ENCODE data around the gene MYF6. TPM values are rescaled to one million over a fixed set of nuclear protein-coding genes. Genes with fewer than 3 reads are reported as not detected.

MYF6 gene
- total RNA-seq, 3 donors from 2014 or later, result not detected

GRCh38 chr12:80721326-80721725 is 13.9 kb downstream of the MYF6 start:
- Histone ChIP-seq H3K4me3 (no peak overlapping the region), H3K36me3 (no peaks in the 10 kb centered on the region), H3K27ac (no peak overlapping the region), H3K4me1 (no peaks in the 10 kb centered on the region), H3K27me3 (peaks cover 0 to 6% of the 10 kb centered on the region in 2 donors), H3K9me3 (no peaks in the 10 kb centered on the region)
- intact Hi-C loops (cut with DNase I; ENCODE audit: low total_unique reads), result no loop called here
- TF ChIP-seq, protein P1, sequence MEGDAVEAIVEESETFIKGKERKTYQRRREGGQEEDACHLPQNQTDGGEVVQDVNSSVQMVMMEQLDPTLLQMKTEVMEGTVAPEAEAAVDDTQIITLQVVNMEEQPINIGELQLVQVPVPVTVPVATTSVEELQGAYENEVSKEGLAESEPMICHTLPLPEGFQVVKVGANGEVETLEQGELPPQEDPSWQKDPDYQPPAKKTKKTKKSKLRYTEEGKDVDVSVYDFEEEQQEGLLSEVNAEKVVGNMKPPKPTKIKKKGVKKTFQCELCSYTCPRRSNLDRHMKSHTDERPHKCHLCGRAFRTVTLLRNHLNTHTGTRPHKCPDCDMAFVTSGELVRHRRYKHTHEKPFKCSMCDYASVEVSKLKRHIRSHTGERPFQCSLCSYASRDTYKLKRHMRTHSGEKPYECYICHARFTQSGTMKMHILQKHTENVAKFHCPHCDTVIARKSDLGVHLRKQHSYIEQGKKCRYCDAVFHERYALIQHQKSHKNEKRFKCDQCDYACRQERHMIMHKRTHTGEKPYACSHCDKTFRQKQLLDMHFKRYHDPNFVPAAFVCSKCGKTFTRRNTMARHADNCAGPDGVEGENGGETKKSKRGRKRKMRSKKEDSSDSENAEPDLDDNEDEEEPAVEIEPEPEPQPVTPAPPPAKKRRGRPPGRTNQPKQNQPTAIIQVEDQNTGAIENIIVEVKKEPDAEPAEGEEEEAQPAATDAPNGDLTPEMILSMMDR (IDR thresholded peaks at IDR 0.05), result no peak
- no peak for TF ChIP-seq POLR2AphosphoS5 (IDR thresholded peaks at IDR 0.05)
- TF ChIP-seq POLR2A (IDR thresholded peaks at IDR 0.05), result no peak
- no peak for DNase-seq (ENCODE audit: low spot score in 2 of 2)

- no peak for DNase-seq (ENCODE audit: low spot score in 2 of 2)
- no peaks in the 10 kb centered on the region for H3K4me1 ChIP-seq
Measured at GRCh38 chr12:80745851-80746505, 38.5 kb downstream of the MYF6 start.

GRCh38 chr12:80747800-80748199 is 40.4 kb downstream of the MYF6 start:
- Histone ChIP-seq H3K27ac (no peak overlapping the region), H3K9me3 (no peaks in the 10 kb centered on the region), H3K4me3 (no peak overlapping the region), H3K36me3 (no peaks in the 10 kb centered on the region), H3K4me1 (no peaks in the 10 kb centered on the region), H3K27me3 (no peaks in the 10 kb centered on the region)
- DNase-seq (ENCODE audit: low spot score in 2 of 2), result no peak
- TF ChIP-seq POLR2A (IDR thresholded peaks at IDR 0.05), result no peak
- TF ChIP-seq POLR2AphosphoS5 (IDR thresholded peaks at IDR 0.05), result no peak
- TF ChIP-seq, protein P1 (IDR thresholded peaks at IDR 0.05), result no peak
- intact Hi-C loops (cut with DNase I; ENCODE audit: low total_unique reads), result no loop called here

More at GRCh38 chr12:80745851-80746505, 38.5 kb downstream of the MYF6 start:
- intact Hi-C loops (cut with DNase I; ENCODE audit: low total_unique reads), result no loop called here
- Histone ChIP-seq H3K9me3 (no peaks in the 10 kb centered on the region), H3K27ac (no peak overlapping the region), H3K36me3 (no peaks in the 10 kb centered on the region), H3K4me3 (no peak overlapping the region), H3K27me3 (no peaks in the 10 kb centered on the region)
- TF ChIP-seq, protein P1 (IDR thresholded peaks at IDR 0.05), result no peak
- no peak for TF ChIP-seq POLR2AphosphoS5 (IDR thresholded peaks at IDR 0.05)
- no peak for TF ChIP-seq POLR2A (IDR thresholded peaks at IDR 0.05)

DNA sequence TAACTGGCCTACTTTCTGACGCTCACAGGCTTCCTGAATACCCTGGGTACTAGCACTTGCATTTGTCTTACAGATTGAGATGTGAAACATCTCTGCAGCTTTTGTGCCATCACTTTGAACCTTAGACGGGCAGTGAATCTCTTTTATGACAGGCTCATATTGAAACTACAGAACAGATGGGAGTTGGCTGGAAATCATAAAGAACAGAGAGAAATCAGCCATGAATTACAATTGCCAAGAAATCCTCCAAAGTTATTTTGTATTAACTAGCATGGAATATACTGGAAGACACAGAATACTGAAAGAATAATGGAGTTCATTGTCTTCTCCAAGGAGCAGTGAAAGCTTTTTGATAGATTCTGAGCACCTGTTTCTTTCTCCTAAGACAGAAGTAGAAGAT is 42.0 kb downstream of the MYF6 start:
- no peaks in the 10 kb centered on the region for H3K36me3 ChIP-seq
- no peaks in the 10 kb centered on the region for H3K9me3 ChIP-seq
- no peaks in the 10 kb centered on the region for H3K4me1 ChIP-seq
- no peak overlapping the region for H3K27ac ChIP-seq
- TF ChIP-seq POLR2A (IDR thresholded peaks at IDR 0.05) (no peak), POLR2AphosphoS5 (IDR thresholded peaks at IDR 0.05) (no peak)
- TF ChIP-seq, protein P1 (IDR thresholded peaks at IDR 0.05), result no peak
- H3K27me3 ChIP-seq, result no peaks in the 10 kb centered on the region
- intact Hi-C loops (cut with DNase I; ENCODE audit: low total_unique reads), result no loop called here
- DNase-seq (ENCODE audit: low spot score in 2 of 2), result no peak
- no peak overlapping the region for H3K4me3 ChIP-seq

GRCh38 chr12:80752464-80752863 is 45.0 kb downstream of the MYF6 start:
- no peak overlapping the region for H3K4me3 ChIP-seq
- DNase-seq (ENCODE audit: low spot score in 2 of 2), result no peak
- H3K36me3 ChIP-seq, result no peaks in the 10 kb centered on the region
- no peak overlapping the region for H3K27ac ChIP-seq
- TF ChIP-seq POLR2A (IDR thresholded peaks at IDR 0.05) (no peak), POLR2AphosphoS5 (IDR thresholded peaks at IDR 0.05) (no peak)
- H3K27me3 ChIP-seq, result no peaks in the 10 kb centered on the region
- intact Hi-C loops (cut with DNase I; ENCODE audit: low total_unique reads), result loop anchor here (5.0 kb wide), 1 partner anchor 140 kb away; no protein-coding TSS in a partner anchor
- no peaks in the 10 kb centered on the region for H3K9me3 ChIP-seq
- H3K4me1 ChIP-seq, result no peaks in the 10 kb centered on the region

All from breast epithelium (tissue), 4 donors.